Measurements from ENCODE around the gene SVIL.

Gene SVIL

GRCh38 chr10:29634764-29635625 lies at the start of gene SVIL:
Gene SVIL, minus strand, starts transcription at chr10:29634971. Its CDS starts 79,913 bp downstream, at chr10:29555058.
- no peak for FAIRE-seq

GRCh38 chr10:29681676-29682448 lies 47.1 kb upstream of the SVIL start:
- FAIRE-seq = no peak

GRCh38 chr10:29680091-29680490 lies 45.3 kb upstream of the SVIL start:
- FAIRE-seq = no peak

GRCh38 chr10:29676732-29677131 lies 42.0 kb upstream of the SVIL start:
- no peak for FAIRE-seq

GRCh38 chr10:29675984-29676383 lies 41.2 kb upstream of the SVIL start:
- no peak for FAIRE-seq

GRCh38 chr10:29671968-29672367 lies 37.2 kb upstream of the SVIL start:
- no peak for FAIRE-seq

- FAIRE-seq = no peak
Observed at GRCh38 chr10:29671228-29671780, 36.5 kb upstream of the SVIL start.

GRCh38 chr10:29670761-29671160 lies 36.0 kb upstream of the SVIL start:
- FAIRE-seq = no peak

GRCh38 chr10:29669149-29669548 lies 34.4 kb upstream of the SVIL start:
- FAIRE-seq = no peak

GRCh38 chr10:29668628-29669027 lies 33.9 kb upstream of the SVIL start:
- FAIRE-seq = no peak

- no peak for FAIRE-seq
Observed at GRCh38 chr10:29667191-29667590, 32.4 kb upstream of the SVIL start.

- no peak for FAIRE-seq
Observed at GRCh38 chr10:29666201-29666600, 31.4 kb upstream of the SVIL start.

- FAIRE-seq = no peak
Observed at GRCh38 chr10:29663718-29664117, 28.9 kb upstream of the SVIL start.

- peak; percentile 5 for FAIRE-seq
Observed at GRCh38 chr10:29658984-29659965, 24.5 kb upstream of the SVIL start.

GRCh38 chr10:29657719-29658274 lies 23.0 kb upstream of the SVIL start:
- peak; percentile 36 for FAIRE-seq

GRCh38 chr10:29656451-29656992 lies 21.8 kb upstream of the SVIL start:
- no peak for FAIRE-seq

- no peak for FAIRE-seq
Observed at GRCh38 chr10:29652192-29652591, 17.4 kb upstream of the SVIL start.

- FAIRE-seq = no peak
Observed at GRCh38 chr10:29651767-29652166, 17.0 kb upstream of the SVIL start.

- FAIRE-seq = no peak
Observed at GRCh38 chr10:29650552-29650944, 15.8 kb upstream of the SVIL start.

GRCh38 chr10:29649561-29650551 lies 15.1 kb upstream of the SVIL start:
- no peak for FAIRE-seq

GRCh38 chr10:29648983-29649268 lies 14.2 kb upstream of the SVIL start:
- no peak for FAIRE-seq

Data from islet of Langerhans (tissue), 1 donor.